ENCODE results near the gene GPN2.

DNA sequence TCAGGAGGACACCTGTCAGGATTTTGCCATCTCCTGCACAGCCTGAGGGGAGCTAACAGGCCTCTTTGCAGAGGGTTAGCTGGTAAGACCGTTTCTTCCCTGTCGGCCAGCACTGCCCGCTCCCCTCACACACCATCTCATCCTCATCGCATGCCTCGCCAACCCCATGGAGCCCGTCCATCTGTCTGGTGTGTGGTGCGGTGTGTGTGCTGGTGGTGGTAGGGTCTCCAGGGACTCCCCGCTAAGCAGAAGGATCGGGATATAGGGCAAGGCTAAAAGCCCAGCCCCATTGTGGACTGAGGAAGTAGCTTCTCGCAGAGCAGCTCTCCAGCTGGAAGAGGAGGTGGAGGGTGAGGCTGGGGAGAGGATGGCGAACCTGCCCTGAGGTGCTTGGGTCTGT is 33.9 kb downstream of the GPN2 start:
- TF ChIP-seq, protein P1, sequence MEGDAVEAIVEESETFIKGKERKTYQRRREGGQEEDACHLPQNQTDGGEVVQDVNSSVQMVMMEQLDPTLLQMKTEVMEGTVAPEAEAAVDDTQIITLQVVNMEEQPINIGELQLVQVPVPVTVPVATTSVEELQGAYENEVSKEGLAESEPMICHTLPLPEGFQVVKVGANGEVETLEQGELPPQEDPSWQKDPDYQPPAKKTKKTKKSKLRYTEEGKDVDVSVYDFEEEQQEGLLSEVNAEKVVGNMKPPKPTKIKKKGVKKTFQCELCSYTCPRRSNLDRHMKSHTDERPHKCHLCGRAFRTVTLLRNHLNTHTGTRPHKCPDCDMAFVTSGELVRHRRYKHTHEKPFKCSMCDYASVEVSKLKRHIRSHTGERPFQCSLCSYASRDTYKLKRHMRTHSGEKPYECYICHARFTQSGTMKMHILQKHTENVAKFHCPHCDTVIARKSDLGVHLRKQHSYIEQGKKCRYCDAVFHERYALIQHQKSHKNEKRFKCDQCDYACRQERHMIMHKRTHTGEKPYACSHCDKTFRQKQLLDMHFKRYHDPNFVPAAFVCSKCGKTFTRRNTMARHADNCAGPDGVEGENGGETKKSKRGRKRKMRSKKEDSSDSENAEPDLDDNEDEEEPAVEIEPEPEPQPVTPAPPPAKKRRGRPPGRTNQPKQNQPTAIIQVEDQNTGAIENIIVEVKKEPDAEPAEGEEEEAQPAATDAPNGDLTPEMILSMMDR (IDR thresholded peaks at IDR 0.05), result no peak
- TF ChIP-seq POLR2A (IDR thresholded peaks at IDR 0.05), result no peak

Measured in adrenal gland (tissue), 5 donors.